H9 (cell line): Measurements from ENCODE around the gene TCEAL9. TPM values are rescaled to one million over a fixed set of nuclear protein-coding genes. Genes with fewer than 3 reads are reported as not detected.
"Not testable (repeated sequence)": the region's sequence is repeated elsewhere in the genome, so short reads cannot be mapped to it uniquely, and the experiment has no call there.

Experiments
- DNase-seq: peaks from one replicate; pipeline ENCODE4 v3.0.0-alpha.2; 2017
- H2AFZ ChIP-seq: one replicate; pipeline ENCODE4 v1.6.1; 2013; ENCODE audit warnings: mild to moderate bottlenecking, low read length, control low read depth, moderate library complexity
- H2AK5ac ChIP-seq: 2 replicates; pipeline ENCODE4 v1.6.1; 2013; ENCODE audit warnings: low read length, control low read depth, mixed read lengths; ENCODE audit not compliant: insufficient read length
- H2BK120ac ChIP-seq: one replicate; pipeline ENCODE4 v1.6.1; 2013; ENCODE audit warnings: low read depth, mild to moderate bottlenecking, low read length, control low read depth, inconsistent platforms; ENCODE audit not compliant: poor library complexity, severe bottlenecking
- H2BK12ac ChIP-seq: 2 replicates; pipeline ENCODE4 v1.6.1; 2013; ENCODE audit warnings: low read length, control low read depth, mixed read lengths, low read depth; ENCODE audit not compliant: insufficient read length
- H2BK15ac ChIP-seq: 2 replicates; pipeline ENCODE4 v1.6.1; 2013; ENCODE audit warnings: low read depth, low read length, control low read depth
- H2BK20ac ChIP-seq: one replicate; pipeline ENCODE4 v1.6.1; 2013; ENCODE audit warnings: low read depth, mild to moderate bottlenecking, low read length, control low read depth, inconsistent platforms; ENCODE audit not compliant: poor library complexity, severe bottlenecking
- H2BK5ac ChIP-seq: 2 replicates; pipeline ENCODE4 v1.6.1; 2013; ENCODE audit warnings: low read length, control low read depth, mixed read lengths; ENCODE audit not compliant: insufficient read length
- H3K14ac ChIP-seq: 2 replicates; pipeline ENCODE4 v1.6.1; 2013; ENCODE audit warnings: low read length, control low read depth; ENCODE audit not compliant: insufficient read depth
- H3K18ac ChIP-seq: 2 replicates; pipeline ENCODE4 v1.6.1; 2013; ENCODE audit warnings: low read depth, mild to moderate bottlenecking, mixed read lengths, low read length, control low read depth; ENCODE audit not compliant: insufficient read length
- H3K23ac ChIP-seq: 2 replicates; pipeline ENCODE4 v1.6.1; 2013; ENCODE audit warnings: low read length, control low read depth, mixed read lengths, low read depth; ENCODE audit not compliant: insufficient read length
- H3K23me2 ChIP-seq: 2 replicates; pipeline ENCODE4 v1.6.1; 2013; ENCODE audit warnings: low read depth, mild to moderate bottlenecking, mixed read lengths, low read length, control low read depth; ENCODE audit not compliant: insufficient read length, poor library complexity, severe bottlenecking
- H3K27ac ChIP-seq: 2 replicates; pipeline ENCODE4 v1.5.1; 2013; ENCODE audit warnings: low read length, control low read depth, mixed read lengths, low read depth; ENCODE audit not compliant: insufficient read length
- H3K27me3 ChIP-seq: 2 replicates; pipeline ENCODE4 v1.6.1; 2013; ENCODE audit warnings: low read length, control low read depth, inconsistent platforms; ENCODE audit not compliant: insufficient read depth
- H3K4ac ChIP-seq: 2 replicates; pipeline ENCODE4 v1.6.1; 2013; ENCODE audit warnings: low read depth, mild to moderate bottlenecking, control low read depth, inconsistent platforms, low read length, moderate library complexity
- H3K4me1 ChIP-seq: 2 replicates; pipeline ENCODE4 v1.6.1; 2013; ENCODE audit warnings: low read length, control low read depth, inconsistent platforms; ENCODE audit not compliant: insufficient read depth
- H3K4me2 ChIP-seq: 2 replicates; pipeline ENCODE4 v1.6.1; 2013; ENCODE audit warnings: low read length, control low read depth, mixed read lengths; ENCODE audit not compliant: insufficient read length, insufficient read depth
- H3K56ac ChIP-seq: 2 replicates; pipeline ENCODE4 v1.6.1; 2013; ENCODE audit warnings: low read depth, mild to moderate bottlenecking, mixed read lengths, low read length, control low read depth; ENCODE audit not compliant: insufficient read length
- H3K79me1 ChIP-seq: 2 replicates; pipeline ENCODE4 v1.6.1; 2013; ENCODE audit warnings: low read depth, mild to moderate bottlenecking, moderate library complexity, low read length, control low read depth, inconsistent platforms; ENCODE audit not compliant: insufficient read depth, poor library complexity, severe bottlenecking
- H3K79me2 ChIP-seq: 2 replicates; pipeline ENCODE4 v1.6.1; 2013; ENCODE audit warnings: low read length, control low read depth, inconsistent platforms; ENCODE audit not compliant: insufficient read depth
- H3K9ac ChIP-seq: 2 replicates; pipeline ENCODE4 v1.6.1; 2013; ENCODE audit warnings: low read length, control low read depth, mixed read lengths; ENCODE audit not compliant: insufficient read length; ENCODE audit errors: extremely low read depth
- H3K9me3 ChIP-seq: one replicate; pipeline ENCODE4 v1.6.1; 2013; ENCODE audit warnings: low read depth, low read length, inconsistent platforms; ENCODE audit not compliant: control insufficient read depth
- H3T11ph ChIP-seq: one replicate; pipeline ENCODE4 v1.6.1; 2013; ENCODE audit warnings: mild to moderate bottlenecking, low read length, control low read depth, inconsistent platforms
- H4K20me1 ChIP-seq: one replicate; pipeline ENCODE4 v1.6.1; 2013; ENCODE audit not compliant: control insufficient read depth, insufficient read length, insufficient read depth
- H4K5ac ChIP-seq: 2 replicates; pipeline ENCODE4 v1.6.1; 2013; ENCODE audit warnings: low read depth, mild to moderate bottlenecking, mixed read lengths, low read length, control low read depth; ENCODE audit not compliant: insufficient read length
- H4K8ac ChIP-seq: replicated peaks from 2 replicates; pipeline ENCODE4 v1.6.1; 2013; ENCODE audit warnings: low read length, control low read depth, mixed read lengths, low read depth; ENCODE audit not compliant: insufficient read length
- H4K91ac ChIP-seq: 2 replicates; pipeline ENCODE4 v1.6.1; 2013; ENCODE audit warnings: low read depth, mild to moderate bottlenecking, moderate library complexity, mixed read lengths, low read length, control low read depth; ENCODE audit not compliant: insufficient read length
- H3K27ac Mint-ChIP-seq, 3 experiments: 2 replicates in 2 of 3; 3 replicates in 1 of 3; pipeline ENCODE4 v1.8.0; 2020 to 2021; ENCODE audit warnings: mixed read lengths in 3 of 3, mild to moderate bottlenecking in 1 of 3, moderate library complexity in 1 of 3
- H3K27me3 Mint-ChIP-seq: 2 replicates; pipeline ENCODE4 v1.8.0; 2021; ENCODE audit warnings: low read depth, mild to moderate bottlenecking, moderate library complexity, mixed read lengths
- H3K36me3 Mint-ChIP-seq, 3 experiments: 2 replicates in 2 of 3; 3 replicates in 1 of 3; pipeline ENCODE4 v1.8.0; 2020 to 2021; ENCODE audit warnings: low read depth in 3 of 3, mixed read lengths in 3 of 3; ENCODE audit not compliant: insufficient read depth in 1 of 3
- H3K4me1 Mint-ChIP-seq, 2 experiments: 2 replicates each; pipeline ENCODE4 v1.8.0; 2020; ENCODE audit warnings: mixed read lengths in 2 of 2
- H3K4me3 Mint-ChIP-seq, 2 experiments: 2 replicates in 1 of 2; 3 replicates in 1 of 2; pipeline ENCODE4 v1.8.0; 2020 to 2021; ENCODE audit warnings: mild to moderate bottlenecking in 2 of 2, mixed read lengths in 2 of 2, moderate library complexity in 1 of 2
- H3K9me3 Mint-ChIP-seq, 2 experiments: 2 replicates in 1 of 2; 3 replicates in 1 of 2; pipeline ENCODE4 v1.8.0; 2020; ENCODE audit warnings: mild to moderate bottlenecking in 2 of 2, mixed read lengths in 2 of 2, moderate library complexity in 1 of 2
- WGBS: extraction: QIAGEN DNeasy Blood & Tissue Kit; methylation state at CpG from one replicate; pipeline ENCODE4 v1.1.7; 2013; ENCODE audit warnings: missing lambda C conversion rate, low lambda C conversion rate, mixed read lengths; ENCODE audit not compliant: insufficient read length; ENCODE audit errors: extremely low coverage; 5-methylcytosine and 5-hydroxymethylcytosine counted together
- total RNA-seq: library from RNA; stranded (reverse); gene quantifications from 2 replicates; pipeline ENCODE4 v1.2.1, GENCODE V29; 2021
- TF ChIP-seq, protein P1 (sequence below): fragments of 200-600 bp; sonication (generic); conservative IDR thresholded peaks from 3 replicates; pipeline ENCODE4 v1.8.0; 2021; ENCODE audit warnings: antibody characterized with exemption, mild to moderate bottlenecking

The TCEAL9 gene
- total RNA-seq, 1 experiment from 2014 or later: 30.5 TPM

DNA sequence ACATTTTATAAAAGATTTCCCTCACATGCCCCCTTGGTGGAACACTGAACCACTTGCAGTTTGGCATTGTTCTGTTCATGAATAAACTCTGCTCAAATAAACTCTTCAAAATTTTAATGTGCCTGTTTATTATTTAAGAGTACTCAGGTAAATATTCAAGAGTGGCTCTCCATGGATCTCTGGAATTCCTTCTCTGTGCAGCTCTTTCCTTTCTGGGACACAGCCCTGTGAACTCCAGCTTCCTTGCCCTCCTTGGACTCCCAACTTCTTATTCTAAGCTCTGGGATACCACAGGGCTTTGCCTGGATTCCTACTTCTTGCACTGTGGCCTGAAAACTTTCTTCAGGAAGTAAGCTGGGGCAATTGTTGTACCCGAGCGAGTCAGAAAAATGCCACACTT, 28.4 kb downstream of the TCEAL9 start:
- Histone ChIP-seq H3K56ac (no peak overlapping the region), H3K14ac (no peak overlapping the region), H2BK120ac (no peak overlapping the region), H4K5ac (no peak overlapping the region), H3T11ph (no peak overlapping the region), H3K79me2 (no peaks in the 10 kb centered on the region), H2BK15ac (no peak overlapping the region), H3K18ac (no peak overlapping the region), H4K20me1 (no peaks in the 10 kb centered on the region), H3K9me3 (no peaks in the 10 kb centered on the region), H3K79me1 (no peaks in the 10 kb centered on the region), H3K23me2 (no peaks in the 10 kb centered on the region), H2AK5ac (no peak overlapping the region), H4K8ac (no peak overlapping the region), H2BK20ac (no peak overlapping the region), H3K27ac (no peak overlapping the region), H3K4me2 (no peak overlapping the region), H3K9ac (no peak overlapping the region), H3K4me1 (no peaks in the 10 kb centered on the region), H3K4ac (no peak overlapping the region), H3K27me3 (no peaks in the 10 kb centered on the region), H3K23ac (no peak overlapping the region), H4K91ac (no peak overlapping the region), H2BK12ac (no peak overlapping the region), H2AFZ (no peak overlapping the region), H2BK5ac (no peak overlapping the region)
- no peak for DNase-seq
- TF ChIP-seq, protein P1, sequence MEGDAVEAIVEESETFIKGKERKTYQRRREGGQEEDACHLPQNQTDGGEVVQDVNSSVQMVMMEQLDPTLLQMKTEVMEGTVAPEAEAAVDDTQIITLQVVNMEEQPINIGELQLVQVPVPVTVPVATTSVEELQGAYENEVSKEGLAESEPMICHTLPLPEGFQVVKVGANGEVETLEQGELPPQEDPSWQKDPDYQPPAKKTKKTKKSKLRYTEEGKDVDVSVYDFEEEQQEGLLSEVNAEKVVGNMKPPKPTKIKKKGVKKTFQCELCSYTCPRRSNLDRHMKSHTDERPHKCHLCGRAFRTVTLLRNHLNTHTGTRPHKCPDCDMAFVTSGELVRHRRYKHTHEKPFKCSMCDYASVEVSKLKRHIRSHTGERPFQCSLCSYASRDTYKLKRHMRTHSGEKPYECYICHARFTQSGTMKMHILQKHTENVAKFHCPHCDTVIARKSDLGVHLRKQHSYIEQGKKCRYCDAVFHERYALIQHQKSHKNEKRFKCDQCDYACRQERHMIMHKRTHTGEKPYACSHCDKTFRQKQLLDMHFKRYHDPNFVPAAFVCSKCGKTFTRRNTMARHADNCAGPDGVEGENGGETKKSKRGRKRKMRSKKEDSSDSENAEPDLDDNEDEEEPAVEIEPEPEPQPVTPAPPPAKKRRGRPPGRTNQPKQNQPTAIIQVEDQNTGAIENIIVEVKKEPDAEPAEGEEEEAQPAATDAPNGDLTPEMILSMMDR: no peak
- no peak overlapping the region for H3K27ac Mint-ChIP-seq
- H3K36me3 Mint-ChIP-seq: peaks cover 4 to 6% (median 4%) of the 10 kb centered on the region in 3 experiments
- no peaks in the 10 kb centered on the region for H3K27me3 Mint-ChIP-seq
- H3K9me3 Mint-ChIP-seq: peaks cover 2 to 50% of the 10 kb centered on the region in 2 experiments; a peak in 3 of 5 replicates
- no CpG with 5 or more reads among the region's 2 CpGs for WGBS
- peaks cover 0 to 4% of the 10 kb centered on the region in 2 experiments; a peak in 2 of 4 replicates for H3K4me1 Mint-ChIP-seq
- H3K4me3 Mint-ChIP-seq: no peak overlapping the region

DNA sequence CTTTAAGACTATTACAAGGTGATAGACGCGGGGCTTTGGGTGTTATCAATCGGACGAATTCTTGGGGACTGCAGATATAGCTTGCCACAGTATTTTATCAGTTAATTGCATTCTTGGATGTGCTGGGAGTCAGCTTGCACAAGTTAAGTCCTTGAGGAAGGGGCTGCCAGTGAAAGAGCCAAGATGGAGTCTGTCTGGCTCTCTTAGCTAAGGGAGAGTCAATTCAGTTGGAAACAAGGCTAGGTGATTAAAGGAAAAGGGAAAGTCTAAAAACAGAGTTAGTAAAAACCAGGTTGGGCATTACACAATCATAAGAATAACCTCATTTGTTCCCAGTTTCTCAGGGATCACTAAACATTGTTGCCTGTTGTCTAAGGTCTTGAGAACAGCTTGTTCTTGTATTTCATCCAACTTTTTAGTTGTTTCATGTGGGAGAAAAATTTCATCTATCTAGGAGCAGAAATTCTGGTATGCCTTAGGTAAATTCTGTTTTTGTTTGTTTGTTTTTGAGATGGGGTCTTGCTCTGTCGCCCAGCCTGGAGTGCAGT, 29.1 kb downstream of the TCEAL9 start:
- H2BK120ac ChIP-seq, H3K4me2 ChIP-seq, H3K4me1 ChIP-seq, H3K56ac ChIP-seq, H2BK5ac ChIP-seq, H3K23ac ChIP-seq, H3K27ac ChIP-seq, H3K4me3 Mint-ChIP-seq, H4K5ac ChIP-seq, H3K9me3 ChIP-seq, H2AK5ac ChIP-seq, H4K8ac ChIP-seq, H2BK20ac ChIP-seq, H3K79me1 ChIP-seq, H3K36me3 Mint-ChIP-seq, H3K18ac ChIP-seq, H3K27me3 Mint-ChIP-seq, H2BK12ac ChIP-seq, H4K91ac ChIP-seq, H3K79me2 ChIP-seq, H3K27me3 ChIP-seq, H4K20me1 ChIP-seq, H3K27ac Mint-ChIP-seq, H3K4ac ChIP-seq, H3K9ac ChIP-seq, H3K14ac ChIP-seq, DNase-seq, H2AFZ ChIP-seq, H2BK15ac ChIP-seq, H3K23me2 ChIP-seq, H3T11ph ChIP-seq, H3K4me1 Mint-ChIP-seq: not testable (repeated sequence)
- no CpG with 5 or more reads among the region's 5 CpGs for WGBS
- H3K9me3 Mint-ChIP-seq: peaks cover 2 to 52% of the 10 kb centered on the region in 2 experiments; a peak in 3 of 5 replicates
